Kidney (tissue), 14 donors: ENCODE results near the gene NECTIN4. TPM values are rescaled to one million over a fixed set of nuclear protein-coding genes. Genes with fewer than 3 reads are reported as not detected.

ENCODE experiments used
- DNase-seq, 5 donors: peaks; one replicate each; pipeline ENCODE4 v3.0.0-alpha.2; 2013 to 2020
- FAIRE-seq: peaks from 2 replicates; lab custom pipeline; 2012; peaks lifted over from hg19 to GRCh38; lab: Jason Lieb, UNC
- H3K27ac ChIP-seq, 2 donors: one replicate each; pipeline ENCODE4 v1.7.0; 2013; ENCODE audit warnings: low read depth in 2 of 2, low read length in 2 of 2, inconsistent platforms in 1 of 2
- H3K27me3 ChIP-seq: one replicate; pipeline ENCODE4 v1.7.1; 2013; ENCODE audit warnings: low read length, inconsistent platforms; ENCODE audit not compliant: control insufficient read depth, insufficient read depth
- H3K36me3 ChIP-seq, 3 donors: one replicate each; pipeline versions ENCODE4 v1.7.0 to v1.7.1; 2013; ENCODE audit warnings: low read length in 3 of 3, control low read depth in 1 of 3, inconsistent platforms in 1 of 3; ENCODE audit not compliant: insufficient read depth in 3 of 3, control insufficient read depth in 2 of 3
- H3K4me1 ChIP-seq, 3 donors: one replicate each; pipeline versions ENCODE4 v1.7.0 to v1.7.1; 2013; ENCODE audit warnings: low read length in 3 of 3, inconsistent platforms in 1 of 3, low read depth in 1 of 3; ENCODE audit not compliant: control insufficient read depth in 2 of 3, insufficient read depth in 2 of 3
- H3K4me3 ChIP-seq, 3 donors: one replicate each; pipeline versions ENCODE4 v1.7.0 to v1.8.1; 2013; ENCODE audit warnings: low read length in 3 of 3, control low read depth in 1 of 3, inconsistent platforms in 1 of 3
- H3K9ac ChIP-seq, 3 donors: one replicate each; pipeline versions ENCODE4 v1.7.0 to v1.7.1; 2013; ENCODE audit warnings: low read length in 3 of 3, control low read depth in 1 of 3, inconsistent platforms in 1 of 3
- H3K9me3 ChIP-seq, 3 donors: one replicate each; pipeline versions ENCODE4 v1.7.0 to v1.7.1; 2013; ENCODE audit warnings: low read length in 3 of 3, control low read depth in 1 of 3, inconsistent platforms in 1 of 3; ENCODE audit not compliant: control insufficient read depth in 2 of 3, insufficient read depth in 1 of 3
- intact Hi-C: fragments of 100-400 bp; cut with DNase I; formaldehyde crosslinking; loops from one replicate; pipeline ENCODE4 v1.11.1; 2022
- polyA plus RNA-seq: library from polyadenylated mRNA; stranded (reverse); fragments of 350-450 nt; fragmentation: Illumina TruSeq; extraction: RNeasy Lipid Tissue Mini Kit (QIAGEN cat#74804); gene quantifications from one replicate; pipeline ENCODE4 v1.2.3, GENCODE V29; 2014; ENCODE audit warnings: low read depth, low replicate concordance; ENCODE audit not compliant: insufficient read depth
- total RNA-seq: library from RNA; stranded (reverse); fragmentation: NEBNext Ultra II Directional; extraction: Animal tissue kit (Norgen Biotek cat#: 25700); gene quantifications from one replicate; pipeline ENCODE4 v1.2.1, GENCODE V29; 2021
- TF ChIP-seq, protein P1 (sequence below): IDR thresholded peaks from 3 replicates; pipeline ENCODE4 v1.5.1; 2012; ENCODE audit warnings: mild to moderate bottlenecking, moderate library complexity, borderline replicate concordance; ENCODE audit not compliant: insufficient read depth; ENCODE audit errors: extremely low read depth
- donor health status: control.
- donor health status: control.
- donor health status: control.
- donor health status: control.
- donor health status: control.
- donor health status: DM: yes; HTN: yes; CAD: no.
- donor health status: Normal renal cell carcinoma (clear cell type).

Gene NECTIN4
- total and polyA plus RNA-seq, 2 donors from 2014 or later: 2.7 to 12.8 TPM

DNA sequence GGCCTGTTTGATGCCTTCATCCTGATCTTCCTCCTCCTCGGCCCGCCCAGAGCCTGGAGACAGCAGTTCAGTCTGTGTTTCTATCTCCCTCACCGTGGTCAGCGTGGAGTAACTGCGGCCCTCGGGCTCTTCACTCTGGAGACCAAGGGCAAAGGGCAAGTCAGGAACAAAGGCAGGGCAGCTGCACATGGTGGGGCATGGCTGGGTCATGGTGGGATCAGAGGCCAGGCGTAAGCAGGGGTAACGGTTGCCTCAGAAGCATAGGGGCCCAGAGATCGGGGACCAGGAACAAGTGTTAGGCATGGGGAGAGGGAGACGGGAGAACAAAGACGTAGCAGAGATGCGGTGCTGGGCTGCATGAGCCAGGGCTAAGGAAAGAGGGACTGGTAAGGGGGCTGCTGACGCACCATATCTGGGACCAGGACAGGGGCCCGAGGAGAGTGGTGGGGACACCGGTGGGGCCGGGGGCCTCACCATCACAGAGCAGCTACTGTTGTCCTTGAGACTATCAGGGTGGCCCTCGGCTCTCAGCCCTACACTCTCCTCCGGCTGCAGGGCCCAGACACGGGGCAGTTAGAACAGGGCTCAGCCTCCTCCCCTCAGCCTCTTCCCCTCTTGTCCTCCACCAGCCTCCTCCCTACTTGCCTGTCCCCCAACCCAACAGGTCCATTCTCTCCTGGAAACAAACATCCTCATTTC lies 16.5 kb downstream of the NECTIN4 start:
- no peak for DNase-seq
- intact Hi-C loops: no loop called here
- Histone ChIP-seq H3K4me1 (no peaks in the 10 kb centered on the region), H3K36me3 (peaks cover 0 to 3% (median 0%) of the 10 kb centered on the region in 3 donors), H3K27ac (no peak overlapping the region), H3K9ac (no peak overlapping the region), H3K27me3 (no peaks in the 10 kb centered on the region), H3K9me3 (no peaks in the 10 kb centered on the region), H3K4me3 (no peak overlapping the region)
- no peak for FAIRE-seq
- TF ChIP-seq, protein P1, sequence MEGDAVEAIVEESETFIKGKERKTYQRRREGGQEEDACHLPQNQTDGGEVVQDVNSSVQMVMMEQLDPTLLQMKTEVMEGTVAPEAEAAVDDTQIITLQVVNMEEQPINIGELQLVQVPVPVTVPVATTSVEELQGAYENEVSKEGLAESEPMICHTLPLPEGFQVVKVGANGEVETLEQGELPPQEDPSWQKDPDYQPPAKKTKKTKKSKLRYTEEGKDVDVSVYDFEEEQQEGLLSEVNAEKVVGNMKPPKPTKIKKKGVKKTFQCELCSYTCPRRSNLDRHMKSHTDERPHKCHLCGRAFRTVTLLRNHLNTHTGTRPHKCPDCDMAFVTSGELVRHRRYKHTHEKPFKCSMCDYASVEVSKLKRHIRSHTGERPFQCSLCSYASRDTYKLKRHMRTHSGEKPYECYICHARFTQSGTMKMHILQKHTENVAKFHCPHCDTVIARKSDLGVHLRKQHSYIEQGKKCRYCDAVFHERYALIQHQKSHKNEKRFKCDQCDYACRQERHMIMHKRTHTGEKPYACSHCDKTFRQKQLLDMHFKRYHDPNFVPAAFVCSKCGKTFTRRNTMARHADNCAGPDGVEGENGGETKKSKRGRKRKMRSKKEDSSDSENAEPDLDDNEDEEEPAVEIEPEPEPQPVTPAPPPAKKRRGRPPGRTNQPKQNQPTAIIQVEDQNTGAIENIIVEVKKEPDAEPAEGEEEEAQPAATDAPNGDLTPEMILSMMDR: no peak

DNA sequence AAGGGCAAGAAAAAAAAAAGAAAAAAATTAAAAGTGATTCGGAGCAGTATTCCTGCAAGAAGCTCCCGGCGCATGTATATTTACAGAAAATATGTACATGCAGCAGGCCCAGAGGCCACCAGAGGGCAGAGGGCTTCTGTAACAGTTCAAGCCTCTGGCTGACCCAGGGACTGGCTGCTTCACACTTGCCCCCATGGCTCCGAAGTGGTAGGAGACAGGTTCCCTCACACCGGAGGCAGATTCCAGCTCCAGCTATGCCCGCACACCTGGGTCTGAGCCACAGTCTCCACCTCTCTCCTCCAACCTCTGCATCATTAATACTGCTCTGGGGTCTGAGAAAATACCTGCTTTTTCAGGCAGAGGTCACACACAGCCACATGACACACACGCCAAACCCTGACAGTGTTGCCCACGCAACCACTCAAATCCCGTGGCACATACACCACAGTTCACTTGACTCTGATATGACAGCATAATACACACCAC lies 17.4 kb downstream of the NECTIN4 start:
- Histone ChIP-seq H3K9ac (no peak overlapping the region), H3K9me3 (no peaks in the 10 kb centered on the region), H3K4me1 (no peaks in the 10 kb centered on the region), H3K4me3 (no peak overlapping the region), H3K27me3 (no peaks in the 10 kb centered on the region), H3K27ac (no peak overlapping the region), H3K36me3 (peaks cover 0 to 3% (median 0%) of the 10 kb centered on the region in 3 donors)
- DNase-seq: peak in 1 of 5 donors; percentile 12
- intact Hi-C loops: no loop called here
- TF ChIP-seq, protein P1: peak; percentile 44
- no peak for FAIRE-seq

DNA sequence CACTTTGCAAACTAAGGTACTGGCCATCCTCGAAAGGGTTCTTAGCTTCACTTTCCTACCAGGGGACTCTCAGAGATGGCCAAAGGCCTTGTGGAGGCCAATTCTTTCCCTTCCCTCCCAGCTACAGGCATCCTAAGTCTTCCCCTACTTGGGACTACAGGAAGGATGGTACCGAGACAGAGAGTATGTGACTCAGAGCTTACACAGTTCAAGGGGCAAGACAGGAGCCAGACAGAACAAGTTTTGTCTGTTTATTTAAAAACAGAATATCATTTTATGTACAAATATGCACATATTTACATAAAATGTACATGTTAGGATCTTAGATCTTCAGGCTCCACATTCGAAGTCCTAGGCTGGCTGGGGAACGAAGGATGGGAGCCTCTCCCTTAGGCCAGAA lies 18.6 kb downstream of the NECTIN4 start:
- FAIRE-seq (no peak), DNase-seq (no peak)
- Histone ChIP-seq H3K27ac (no peak overlapping the region), H3K4me3 (no peak overlapping the region), H3K36me3 (peaks cover 0 to 3% (median 0%) of the 10 kb centered on the region in 3 donors), H3K9me3 (no peaks in the 10 kb centered on the region), H3K9ac (no peak overlapping the region), H3K4me1 (no peaks in the 10 kb centered on the region), H3K27me3 (no peaks in the 10 kb centered on the region)
- TF ChIP-seq, protein P1: no peak
- intact Hi-C loops: no loop called here
